ENCODE measurements around the gene CEP72.

The CEP72 gene

DNA sequence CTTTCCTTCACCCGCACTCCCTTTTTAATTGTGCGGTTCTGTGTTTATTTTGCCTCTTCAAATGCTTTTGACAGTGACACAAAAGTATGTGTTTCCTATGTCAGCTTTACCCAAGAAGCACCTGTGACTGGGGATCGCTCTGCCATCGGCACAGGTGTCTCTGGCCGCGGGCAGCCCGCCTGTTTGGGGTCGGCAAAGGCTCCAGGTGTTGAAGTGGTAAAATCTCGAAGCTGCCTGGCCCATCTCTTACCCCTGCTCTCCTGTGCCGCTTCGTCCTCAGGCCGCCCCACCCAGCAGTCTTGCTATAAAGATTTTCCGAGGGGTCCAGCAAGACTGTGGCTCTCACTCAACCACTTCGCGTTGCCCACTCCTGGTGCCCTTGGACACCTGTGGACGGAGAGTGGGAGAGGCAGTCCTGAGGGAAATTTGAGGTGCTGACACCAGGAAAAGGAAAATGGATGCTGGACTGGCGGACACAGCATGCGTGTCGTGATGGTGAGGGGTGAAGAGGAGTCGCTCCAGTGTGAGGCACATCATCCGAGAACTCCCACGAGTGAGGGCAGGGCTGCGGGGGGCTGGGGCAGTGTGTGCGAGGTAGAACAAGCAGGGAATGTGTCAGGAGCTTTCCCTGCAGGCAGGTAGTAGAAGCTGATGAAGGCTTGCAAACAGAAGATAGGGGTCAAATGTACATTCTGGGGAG lies 29.1 kb upstream of the CEP72 start:
- Histone ChIP-seq H3K27me3 (ENCODE audit: insufficient read depth, low read length) (peaks cover 13% of the 10 kb centered on the region), H3K4me3 (ENCODE audit: low read length) (no peak overlapping the region), H3K4me1 (ENCODE audit: insufficient read depth, low read length) (no peaks in the 10 kb centered on the region), H3K9me3 (ENCODE audit: low read length) (no peaks in the 10 kb centered on the region), H3K36me3 (ENCODE audit: insufficient read depth, low read length) (no peaks in the 10 kb centered on the region), H2AFZ (ENCODE audit: low read depth, low read length) (no peak overlapping the region)

- H2AFZ ChIP-seq (ENCODE audit: low read depth, low read length), result no peak overlapping the region
- H3K4me3 ChIP-seq (ENCODE audit: low read length), result no peak overlapping the region
- H3K4me1 ChIP-seq (ENCODE audit: insufficient read depth, low read length), result no peaks in the 10 kb centered on the region
- H3K36me3 ChIP-seq (ENCODE audit: insufficient read depth, low read length), result no peaks in the 10 kb centered on the region
- H3K9me3 ChIP-seq (ENCODE audit: low read length), result no peaks in the 10 kb centered on the region
- peaks cover 11% of the 10 kb centered on the region for H3K27me3 ChIP-seq (ENCODE audit: insufficient read depth, low read length)
Observed at GRCh38 chr5:583645-584044, 28.5 kb upstream of the CEP72 start.

DNA sequence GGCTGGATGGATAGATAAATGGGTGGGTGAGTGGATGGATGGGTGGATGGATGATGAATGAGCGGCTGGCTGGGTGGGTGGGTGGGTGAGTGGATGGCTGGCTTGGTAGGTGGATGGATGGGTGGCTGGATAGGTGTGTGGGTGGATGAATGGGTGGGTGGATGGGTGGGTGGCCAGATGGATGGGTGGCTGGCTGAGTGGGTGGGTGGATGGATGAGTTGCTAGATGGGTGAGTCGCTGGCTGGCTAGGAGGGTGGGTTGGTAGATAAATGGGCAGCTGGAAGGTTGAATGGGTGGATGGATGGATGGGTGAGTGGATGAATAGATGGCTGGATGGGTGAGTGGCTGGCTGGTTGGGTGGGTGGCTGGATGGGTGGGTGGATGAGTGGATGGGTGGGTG lies 27.9 kb upstream of the CEP72 start:
- H3K4me1 ChIP-seq (ENCODE audit: insufficient read depth, low read length), result no peaks in the 10 kb centered on the region
- no peaks in the 10 kb centered on the region for H3K36me3 ChIP-seq (ENCODE audit: insufficient read depth, low read length)
- no peak overlapping the region for H2AFZ ChIP-seq (ENCODE audit: low read depth, low read length)
- no peak overlapping the region for H3K4me3 ChIP-seq (ENCODE audit: low read length)
- H3K9me3 ChIP-seq (ENCODE audit: low read length), result no peaks in the 10 kb centered on the region
- peaks cover 11% of the 10 kb centered on the region for H3K27me3 ChIP-seq (ENCODE audit: insufficient read depth, low read length)

DNA sequence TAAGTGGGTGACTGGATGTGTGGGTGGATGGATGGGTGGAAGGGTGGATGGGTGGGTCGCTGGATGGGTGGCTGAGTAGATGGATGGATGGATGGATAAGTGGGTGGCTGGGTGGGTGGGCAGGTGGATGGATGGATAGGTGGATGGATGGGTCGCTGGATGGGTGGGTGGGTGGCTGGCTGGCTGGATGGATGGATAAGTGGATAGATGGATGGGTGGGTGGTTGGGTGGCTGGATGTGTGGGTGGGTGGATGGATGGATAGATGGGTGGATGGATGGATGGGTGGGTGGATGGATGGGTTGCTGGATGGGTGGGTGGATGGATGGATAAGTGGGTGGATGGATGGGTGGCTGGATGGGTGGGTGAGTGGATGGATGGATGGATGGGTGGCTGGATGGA lies 27.3 kb upstream of the CEP72 start:
- no peaks in the 10 kb centered on the region for H3K36me3 ChIP-seq (ENCODE audit: insufficient read depth, low read length)
- no peak overlapping the region for H2AFZ ChIP-seq (ENCODE audit: low read depth, low read length)
- H3K27me3 ChIP-seq (ENCODE audit: insufficient read depth, low read length), result peaks cover 8% of the 10 kb centered on the region
- no peaks in the 10 kb centered on the region for H3K9me3 ChIP-seq (ENCODE audit: low read length)
- no peaks in the 10 kb centered on the region for H3K4me1 ChIP-seq (ENCODE audit: insufficient read depth, low read length)
- no peak overlapping the region for H3K4me3 ChIP-seq (ENCODE audit: low read length)

- Histone ChIP-seq H2AFZ (ENCODE audit: low read depth, low read length) (no peak overlapping the region), H3K9me3 (ENCODE audit: low read length) (no peaks in the 10 kb centered on the region), H3K4me1 (ENCODE audit: insufficient read depth, low read length) (no peaks in the 10 kb centered on the region), H3K36me3 (ENCODE audit: insufficient read depth, low read length) (no peaks in the 10 kb centered on the region), H3K27me3 (ENCODE audit: insufficient read depth, low read length) (peaks cover 5% of the 10 kb centered on the region), H3K4me3 (ENCODE audit: low read length) (no peak overlapping the region)
Observed at GRCh38 chr5:585556-585955, 26.6 kb upstream of the CEP72 start.

DNA sequence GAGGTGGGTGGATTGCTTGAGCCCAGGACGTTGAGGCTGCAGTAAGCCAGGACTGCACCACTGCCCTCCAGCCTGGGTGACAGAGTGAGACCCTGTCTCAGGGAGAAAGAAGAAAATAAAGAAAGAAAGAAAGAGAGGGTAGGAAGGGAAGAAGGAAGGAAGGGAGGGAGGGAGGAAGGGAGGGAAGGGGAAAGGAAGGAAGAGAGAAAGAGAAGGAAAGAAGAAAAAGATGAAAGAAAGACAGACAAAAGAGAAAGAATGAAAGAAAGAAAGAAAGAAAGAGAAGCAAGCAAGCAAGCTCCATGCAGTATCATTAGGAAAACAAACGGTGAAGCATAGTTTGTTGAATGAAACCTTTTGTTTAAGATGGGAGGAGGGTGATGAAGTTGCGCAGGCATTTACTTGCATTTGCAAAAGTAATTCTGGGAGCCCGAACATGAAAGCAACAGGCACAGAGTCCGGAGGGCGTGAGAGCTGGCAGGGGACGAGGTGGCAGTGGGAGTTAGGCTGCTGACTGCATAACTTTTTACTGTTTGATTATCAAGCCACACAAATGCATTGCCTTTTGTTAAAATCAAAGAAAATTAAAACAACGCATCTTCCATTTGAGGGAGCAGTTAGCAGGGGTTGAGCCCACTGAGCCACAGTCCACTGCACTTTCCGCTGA lies 26.0 kb upstream of the CEP72 start:
- Histone ChIP-seq H3K27me3 (ENCODE audit: insufficient read depth, low read length) (peaks cover 5% of the 10 kb centered on the region), H3K9me3 (ENCODE audit: low read length) (no peaks in the 10 kb centered on the region), H3K4me3 (ENCODE audit: low read length) (no peak overlapping the region), H3K4me1 (ENCODE audit: insufficient read depth, low read length) (no peaks in the 10 kb centered on the region), H2AFZ (ENCODE audit: low read depth, low read length) (no peak overlapping the region), H3K36me3 (ENCODE audit: insufficient read depth, low read length) (no peaks in the 10 kb centered on the region)

- no peak overlapping the region for H3K4me3 ChIP-seq (ENCODE audit: low read length)
- peaks cover 5% of the 10 kb centered on the region for H3K27me3 ChIP-seq (ENCODE audit: insufficient read depth, low read length)
- H3K36me3 ChIP-seq (ENCODE audit: insufficient read depth, low read length), result no peaks in the 10 kb centered on the region
Observed at GRCh38 chr5:586751-587285, 25.3 kb upstream of the CEP72 start.

GRCh38 chr5:587403-587802 lies 24.7 kb upstream of the CEP72 start:
- Histone ChIP-seq H3K4me3 (ENCODE audit: low read length) (no peak overlapping the region), H3K36me3 (ENCODE audit: insufficient read depth, low read length) (no peaks in the 10 kb centered on the region), H3K4me1 (ENCODE audit: insufficient read depth, low read length) (no peaks in the 10 kb centered on the region), H2AFZ (ENCODE audit: low read depth, low read length) (no peak overlapping the region), H3K27me3 (ENCODE audit: insufficient read depth, low read length) (peaks cover 5% of the 10 kb centered on the region), H3K9me3 (ENCODE audit: low read length) (no peaks in the 10 kb centered on the region)

More at GRCh38 chr5:586751-587285, 25.3 kb upstream of the CEP72 start:
- H2AFZ ChIP-seq (ENCODE audit: low read depth, low read length), result no peak overlapping the region
- no peaks in the 10 kb centered on the region for H3K4me1 ChIP-seq (ENCODE audit: insufficient read depth, low read length)
- H3K9me3 ChIP-seq (ENCODE audit: low read length), result no peaks in the 10 kb centered on the region

- Histone ChIP-seq H3K27me3 (ENCODE audit: insufficient read depth, low read length) (peaks cover 5% of the 10 kb centered on the region), H2AFZ (ENCODE audit: low read depth, low read length) (no peak overlapping the region), H3K4me1 (ENCODE audit: insufficient read depth, low read length) (no peaks in the 10 kb centered on the region)
Observed at GRCh38 chr5:588406-588995, 23.6 kb upstream of the CEP72 start.

GRCh38 chr5:589173-589572 lies 23.0 kb upstream of the CEP72 start:
- no peaks in the 10 kb centered on the region for H3K4me1 ChIP-seq (ENCODE audit: insufficient read depth, low read length)
- H3K9me3 ChIP-seq (ENCODE audit: low read length), result no peaks in the 10 kb centered on the region
- H3K4me3 ChIP-seq (ENCODE audit: low read length), result no peak overlapping the region
- no peaks in the 10 kb centered on the region for H3K36me3 ChIP-seq (ENCODE audit: insufficient read depth, low read length)
- H3K27me3 ChIP-seq (ENCODE audit: insufficient read depth, low read length), result peaks cover 8% of the 10 kb centered on the region
- H2AFZ ChIP-seq (ENCODE audit: low read depth, low read length), result no peak overlapping the region

More at GRCh38 chr5:588406-588995, 23.6 kb upstream of the CEP72 start:
- H3K9me3 ChIP-seq (ENCODE audit: low read length), result no peaks in the 10 kb centered on the region
- H3K4me3 ChIP-seq (ENCODE audit: low read length), result no peak overlapping the region
- no peaks in the 10 kb centered on the region for H3K36me3 ChIP-seq (ENCODE audit: insufficient read depth, low read length)

DNA sequence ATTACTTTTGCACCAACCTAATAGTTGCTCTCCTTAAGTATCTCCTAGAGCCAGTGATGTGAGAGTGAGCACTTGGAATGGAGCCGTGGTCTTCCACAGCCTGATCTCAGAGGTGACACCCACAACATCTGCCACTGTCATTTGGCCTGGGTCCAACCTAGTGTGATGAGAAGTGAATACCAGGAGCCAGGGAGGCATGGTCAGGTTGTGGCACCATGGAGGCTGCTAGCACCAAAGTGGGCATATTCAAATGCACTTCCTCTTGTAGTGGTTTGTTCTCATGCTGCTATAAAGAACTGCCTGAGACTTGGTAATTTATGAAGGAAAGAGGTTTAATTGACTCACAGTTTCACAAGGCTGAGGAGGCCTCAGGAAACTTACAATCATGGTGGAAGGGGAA lies 22.6 kb upstream of the CEP72 start:
- no peak overlapping the region for H2AFZ ChIP-seq (ENCODE audit: low read depth, low read length)
- H3K9me3 ChIP-seq (ENCODE audit: low read length), result no peaks in the 10 kb centered on the region
- H3K36me3 ChIP-seq (ENCODE audit: insufficient read depth, low read length), result no peaks in the 10 kb centered on the region
- H3K27me3 ChIP-seq (ENCODE audit: insufficient read depth, low read length), result peaks cover 8% of the 10 kb centered on the region
- H3K4me1 ChIP-seq (ENCODE audit: insufficient read depth, low read length), result no peaks in the 10 kb centered on the region
- no peak overlapping the region for H3K4me3 ChIP-seq (ENCODE audit: low read length)

GRCh38 chr5:590346-590745 lies 21.8 kb upstream of the CEP72 start:
- Histone ChIP-seq H3K4me1 (ENCODE audit: insufficient read depth, low read length) (no peaks in the 10 kb centered on the region), H3K4me3 (ENCODE audit: low read length) (no peak overlapping the region), H2AFZ (ENCODE audit: low read depth, low read length) (no peak overlapping the region), H3K36me3 (ENCODE audit: insufficient read depth, low read length) (no peaks in the 10 kb centered on the region), H3K9me3 (ENCODE audit: low read length) (no peaks in the 10 kb centered on the region), H3K27me3 (ENCODE audit: insufficient read depth, low read length) (peaks cover 8% of the 10 kb centered on the region)

GRCh38 chr5:591746-592145 lies 20.4 kb upstream of the CEP72 start:
- Histone ChIP-seq H3K36me3 (ENCODE audit: insufficient read depth, low read length) (no peaks in the 10 kb centered on the region), H3K27me3 (ENCODE audit: insufficient read depth, low read length) (peaks cover 6% of the 10 kb centered on the region), H3K9me3 (ENCODE audit: low read length) (no peaks in the 10 kb centered on the region), H2AFZ (ENCODE audit: low read depth, low read length) (no peak overlapping the region), H3K4me3 (ENCODE audit: low read length) (no peak overlapping the region), H3K4me1 (ENCODE audit: insufficient read depth, low read length) (no peaks in the 10 kb centered on the region)

All from neuron (in vitro differentiated cells).